ENCODE measurements around the gene VOPP1. TPM values are rescaled to one million over a fixed set of nuclear protein-coding genes. Genes with fewer than 3 reads are reported as not detected.

Gene VOPP1
- total and polyA plus RNA-seq, 9 of the 15 experiments (the other 6 are each of a cell fraction or from before 2014, with no cell fraction given), result 8.2 to 45.8 (median 31.2) TPM

GRCh38 chr7:55504967-55505658 is 67.2 kb downstream of the VOPP1 start (continued):
- TF ChIP-seq CTCF (IDR thresholded peaks at IDR 0.05 in 2 of 3, conservative IDR thresholded peaks at IDR 0.05 in 1 of 3; ENCODE audit: insufficient read depth in 2 of 3, low read depth in 1 of 3, low read length in 3 of 3) (no peak), TRIM24 (IDR thresholded peaks at IDR 0.05) (no peak), CUX1 (CRISPR knock-in tag; IDR thresholded peaks at IDR 0.05) (no peak), TGIF2 (CRISPR knock-in tag; IDR thresholded peaks at IDR 0.05) (no peak), MITF (IDR thresholded peaks at IDR 0.05) (no peak), RBBP5 (IDR thresholded peaks at IDR 0.05; ENCODE audit: borderline replicate concordance, insufficient read depth, low read length, poor library complexity, severe bottlenecking) (no peak)
